ENCODE measurements around the gene ANO10.
"Not testable (repeated sequence)": the region's sequence is repeated elsewhere in the genome, so short reads cannot be mapped to it uniquely, and the experiment has no call there.

Gene ANO10

DNA sequence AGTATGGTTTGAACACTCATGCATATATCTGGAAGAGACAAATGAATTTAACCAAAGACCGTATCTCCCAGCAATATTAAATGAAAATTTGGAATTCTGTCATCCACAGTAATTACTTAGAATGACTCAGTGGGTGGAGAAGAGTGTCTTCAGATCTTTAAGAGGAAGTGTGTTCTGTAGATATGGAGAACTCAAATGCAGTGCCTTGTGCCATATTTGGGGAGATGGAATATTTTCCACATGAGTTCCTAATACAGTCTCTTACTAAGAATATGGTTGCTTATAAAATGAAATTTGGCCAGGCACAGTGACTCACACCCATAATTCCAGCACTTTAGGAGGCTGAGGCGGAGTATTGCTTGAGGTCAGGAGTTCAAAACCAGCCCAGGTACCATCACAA is 40.5 kb downstream of the ANO10 start:
- no peak for DNase-seq (ENCODE audit: low read depth in 2 of 2)

DNA sequence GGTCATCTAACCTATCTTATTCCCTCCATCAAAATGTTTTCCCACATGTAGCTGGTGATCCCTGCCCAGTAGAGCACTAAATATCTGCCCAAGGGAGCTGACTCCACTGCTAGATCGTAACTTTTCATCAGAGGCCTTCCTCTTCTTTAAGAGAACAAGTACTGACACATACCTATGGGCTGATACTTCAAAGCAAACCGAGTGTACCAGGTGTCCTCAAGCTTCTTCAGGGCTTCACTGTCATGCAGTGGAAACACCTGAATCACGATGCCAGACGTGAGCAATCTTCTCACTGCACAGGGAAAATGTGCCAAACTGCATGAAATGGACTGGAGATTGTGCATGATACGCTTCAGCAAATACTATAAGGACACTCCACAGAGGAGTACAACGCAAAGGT is 41.6 kb downstream of the ANO10 start:
- DNase-seq (ENCODE audit: low read depth in 2 of 2), result no peak

DNA sequence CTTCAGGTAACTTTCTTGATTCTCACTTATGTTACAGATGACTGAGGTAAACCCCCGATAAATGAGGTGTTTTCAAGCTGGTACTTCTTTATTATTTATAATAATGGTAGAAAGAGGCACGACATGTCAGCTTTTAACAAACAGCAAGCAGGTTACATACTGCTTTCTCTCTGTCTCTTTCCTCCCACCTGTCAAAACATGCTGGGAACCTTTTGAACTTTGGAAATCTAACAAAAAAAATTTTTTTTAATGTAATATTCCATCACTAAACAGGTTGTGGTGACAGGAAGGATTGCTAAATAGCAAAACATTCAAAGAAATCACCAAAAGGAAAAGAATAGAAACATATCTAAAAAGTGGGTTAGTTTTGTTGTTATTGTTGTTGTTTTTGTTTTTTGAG is 48.2 kb downstream of the ANO10 start:
- DNase-seq (ENCODE audit: low read depth in 2 of 2), result no peak

DNA sequence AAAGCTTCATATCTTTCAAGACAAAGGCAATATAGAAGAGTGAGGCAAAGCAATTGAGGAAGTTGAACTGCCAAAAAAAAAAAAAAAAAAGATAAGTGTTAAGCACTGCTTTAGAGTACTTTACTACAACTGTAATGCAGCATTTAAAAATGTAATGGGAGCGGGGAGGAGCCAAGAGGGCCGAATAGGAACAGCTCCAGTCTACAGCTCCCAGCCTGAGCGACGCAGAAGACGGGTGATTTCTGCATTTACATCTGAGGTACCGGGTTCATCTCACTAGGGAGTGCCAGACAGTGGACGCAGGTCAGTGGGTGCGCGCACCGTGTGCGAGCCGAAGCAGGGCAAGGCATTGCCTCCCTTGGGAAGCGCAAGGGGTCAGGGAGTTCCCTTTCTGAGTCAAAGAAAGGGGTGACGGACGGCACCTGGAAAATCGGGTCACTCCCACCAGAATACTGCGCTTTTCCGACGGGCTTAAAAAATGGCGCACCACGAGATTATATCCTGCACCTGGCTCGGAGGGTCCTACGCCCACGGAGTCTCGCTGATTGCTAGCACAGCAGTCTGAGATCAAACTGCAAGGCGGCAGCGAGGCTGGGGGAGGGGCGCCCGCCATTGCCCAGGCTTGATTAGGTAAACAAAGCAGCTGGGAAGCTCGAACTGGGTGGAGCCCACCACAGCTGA is 56.0 kb downstream of the ANO10 start:
- DNase-seq (ENCODE audit: low read depth in 2 of 2), result not testable (repeated sequence)

DNA sequence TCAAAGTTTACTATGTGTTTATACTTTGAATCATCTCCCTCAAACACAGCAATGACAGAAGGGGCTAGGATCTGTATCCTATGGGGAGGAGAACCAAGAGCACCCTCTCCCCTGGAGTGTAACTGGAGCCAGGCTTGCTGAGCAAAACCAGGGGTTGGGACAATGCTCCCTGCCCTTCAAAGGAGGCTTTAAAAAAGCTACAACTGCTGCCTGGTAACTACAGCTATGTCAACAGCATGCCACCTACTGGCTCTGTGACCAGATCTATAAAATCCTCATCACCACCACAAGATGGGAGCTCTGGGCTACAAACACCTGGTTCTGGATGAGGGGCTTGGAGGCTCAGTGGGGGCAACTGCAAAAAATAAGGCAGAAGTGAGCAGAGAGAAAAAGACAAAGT is 61.9 kb downstream of the ANO10 start:
- no peak for DNase-seq (ENCODE audit: low read depth in 2 of 2)

DNA sequence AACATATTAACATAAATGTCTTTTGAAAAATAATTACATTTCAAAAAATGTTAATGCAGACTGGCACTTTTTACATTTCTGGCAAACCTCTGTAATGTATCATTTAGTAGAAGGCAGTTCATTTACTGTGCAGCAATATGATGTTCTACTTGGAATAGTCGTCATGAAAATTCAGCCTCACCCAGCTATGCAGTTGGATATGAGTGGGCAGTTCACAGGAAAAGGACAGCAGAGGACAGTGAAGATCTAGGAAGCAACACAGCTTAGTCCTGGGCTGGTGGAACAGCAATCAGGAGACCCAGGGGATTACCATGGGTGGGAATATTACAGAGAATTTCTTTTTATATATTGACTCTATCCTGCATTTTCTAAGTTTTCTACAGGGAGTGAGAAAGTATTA is 63.6 kb downstream of the ANO10 start:
- DNase-seq (ENCODE audit: low read depth in 2 of 2), result no peak

DNA sequence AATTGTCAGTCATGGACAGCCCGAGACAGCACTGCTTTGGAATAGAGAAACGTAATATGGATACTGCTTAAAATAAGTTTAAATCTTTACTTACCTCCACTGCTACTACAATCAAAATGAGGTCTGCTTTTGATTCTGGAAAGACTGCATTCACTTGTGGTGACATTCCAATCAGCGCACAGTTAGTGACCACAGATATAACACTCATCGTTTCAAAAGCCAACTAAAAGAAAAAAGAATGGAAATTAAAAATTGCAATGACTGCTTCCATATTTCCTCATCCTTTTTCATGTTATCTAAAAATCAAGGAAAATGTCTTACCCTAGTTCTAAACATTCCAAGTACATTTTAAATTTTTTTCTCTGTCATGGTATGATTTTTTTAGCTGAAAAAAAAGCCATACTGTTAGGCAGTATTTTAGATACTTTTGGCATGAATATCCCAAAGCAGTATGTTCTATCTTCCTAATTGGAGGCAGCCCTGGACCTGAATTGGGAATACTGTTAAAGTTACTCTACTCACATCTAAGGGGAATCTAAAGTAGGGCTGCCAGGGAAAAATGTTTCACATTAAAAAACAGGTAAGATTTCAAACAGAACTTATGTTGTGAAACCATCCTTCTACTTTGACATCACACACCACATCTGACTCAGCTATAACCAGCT is 72.1 kb downstream of the ANO10 start:
- DNase-seq (ENCODE audit: low read depth in 2 of 2), result no peak

DNA sequence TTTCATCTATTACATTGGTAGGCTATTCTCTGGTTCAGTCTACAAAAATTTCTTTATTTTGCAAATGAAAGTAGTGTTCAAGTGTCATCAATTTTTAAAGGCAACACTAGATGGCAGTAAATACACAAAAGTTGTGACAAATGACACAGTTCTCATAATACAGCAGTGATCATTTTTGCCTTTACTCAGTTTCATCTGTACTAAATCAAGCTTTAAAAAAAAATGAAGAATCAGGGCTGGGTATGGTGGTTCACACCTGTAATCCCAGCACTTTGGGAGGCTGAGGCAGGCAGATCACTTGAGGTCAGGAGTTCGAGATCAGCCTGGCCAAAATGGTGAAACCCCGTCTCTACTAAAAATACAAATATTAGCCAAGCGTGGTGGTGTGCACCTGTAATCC is 77.5 kb downstream of the ANO10 start:
- not testable (repeated sequence) for DNase-seq (ENCODE audit: low read depth in 2 of 2)

DNA sequence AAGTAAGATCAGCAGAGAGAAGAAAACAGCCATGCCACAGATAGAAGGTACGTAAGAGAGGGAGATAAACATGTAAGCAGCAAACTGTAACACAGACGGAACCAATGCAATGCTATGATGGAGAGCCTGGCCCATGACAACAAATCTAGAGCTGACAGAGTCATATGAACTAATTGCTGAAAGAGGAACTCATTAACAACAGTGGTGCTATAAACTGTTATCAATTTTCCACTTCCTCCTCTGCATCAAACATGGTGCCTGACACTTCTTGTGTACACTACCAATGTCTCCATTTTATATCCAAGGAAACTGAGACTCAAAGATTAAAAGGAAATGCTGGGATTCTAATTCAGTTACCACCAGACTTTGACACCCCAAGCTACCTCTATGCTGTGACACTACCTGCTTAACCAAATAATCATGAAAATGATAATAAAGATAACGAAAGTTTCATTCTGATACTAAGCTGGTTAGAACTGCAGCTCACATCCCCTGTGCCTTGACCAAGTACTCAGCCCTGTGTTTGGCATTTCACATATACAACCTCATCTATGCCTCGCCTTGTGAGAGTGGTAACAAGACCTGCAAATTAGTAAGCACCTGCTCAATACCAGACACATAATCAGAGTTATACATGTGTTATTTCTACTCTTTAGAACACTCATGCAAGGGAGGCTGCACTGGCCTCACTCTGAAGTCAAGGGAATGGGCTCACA is 79.3 kb downstream of the ANO10 start:
- DNase-seq (ENCODE audit: low read depth in 2 of 2), result no peak

DNA sequence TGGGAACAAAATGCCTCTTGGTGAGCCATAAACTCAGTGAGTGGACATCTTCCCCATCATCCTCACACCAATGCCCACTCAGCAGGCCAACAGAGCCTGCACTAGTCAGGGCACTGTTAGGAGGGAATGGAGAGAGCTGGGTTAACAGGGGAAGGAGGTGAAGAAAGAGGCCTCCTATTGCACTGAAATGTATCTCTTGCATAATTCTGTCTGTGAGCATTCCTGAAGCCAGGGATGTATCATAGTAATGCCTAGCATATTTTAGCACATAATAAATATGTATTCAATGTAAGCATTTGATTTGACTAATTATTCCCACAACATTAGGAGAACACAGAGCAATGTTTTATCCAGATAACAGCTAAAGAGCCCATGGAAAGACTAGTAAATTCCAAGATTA is 81.2 kb downstream of the ANO10 start:
- no peak for DNase-seq (ENCODE audit: low read depth in 2 of 2)

DNA sequence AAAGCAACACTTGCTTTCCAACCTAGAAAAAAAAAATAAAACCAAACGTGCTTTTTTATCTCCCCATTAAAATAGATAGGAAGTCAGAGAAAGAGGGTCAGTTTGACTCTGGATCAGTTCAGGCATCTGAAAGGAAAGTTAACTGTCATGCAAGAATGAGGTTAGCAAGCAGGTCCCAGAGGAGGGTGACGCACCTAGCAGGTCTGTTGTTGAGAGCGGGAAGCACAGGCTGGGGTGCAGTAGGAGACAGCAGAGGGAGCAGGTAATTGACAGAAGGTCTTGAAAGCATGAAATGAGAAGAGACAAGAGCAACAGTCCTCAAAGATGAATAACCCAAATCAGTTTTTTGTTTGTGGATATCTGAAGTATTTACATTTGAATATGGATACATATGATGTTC is 82.5 kb downstream of the ANO10 start:
- no peak for DNase-seq (ENCODE audit: low read depth in 2 of 2)

DNA sequence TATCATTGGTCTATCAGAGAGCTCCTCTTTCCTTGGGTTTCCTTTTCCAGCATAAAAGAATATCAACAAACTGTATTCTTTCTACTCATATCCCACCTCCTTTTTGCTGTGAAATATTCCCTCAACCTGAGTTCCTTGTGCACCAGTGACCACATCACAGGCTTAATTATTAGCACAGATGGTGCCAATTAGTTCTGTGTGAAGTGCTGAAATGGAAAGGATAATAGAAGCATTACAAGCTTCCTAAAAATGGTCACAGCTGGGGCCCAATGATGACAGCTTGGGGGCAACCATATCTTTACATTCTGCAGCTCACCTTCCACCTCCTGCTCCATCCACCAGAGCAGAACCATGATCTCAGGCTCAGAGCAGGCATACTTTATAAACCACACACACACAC is 84.6 kb downstream of the ANO10 start:
- no peak for DNase-seq (ENCODE audit: low read depth in 2 of 2)

DNA sequence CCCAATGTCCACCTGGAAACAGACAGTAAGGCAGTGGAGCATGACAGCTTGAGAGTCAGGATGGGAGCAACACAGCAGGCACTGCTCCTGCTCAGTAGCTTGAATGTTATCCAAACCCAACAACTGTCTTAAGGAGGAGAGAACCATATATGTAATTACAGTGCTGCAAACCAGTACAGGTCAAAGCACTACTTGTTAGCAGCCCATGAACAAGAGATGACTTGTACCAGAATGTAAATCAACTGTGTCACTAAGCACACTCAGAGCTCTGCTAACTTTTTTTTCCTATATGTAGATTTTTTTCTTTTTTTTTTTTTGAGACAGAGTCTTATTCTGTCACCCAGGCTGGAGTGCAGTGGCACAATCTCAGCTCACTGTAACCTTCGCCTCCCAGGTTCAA is 87.1 kb downstream of the ANO10 start:
- DNase-seq (ENCODE audit: low read depth in 2 of 2), result no peak

DNA sequence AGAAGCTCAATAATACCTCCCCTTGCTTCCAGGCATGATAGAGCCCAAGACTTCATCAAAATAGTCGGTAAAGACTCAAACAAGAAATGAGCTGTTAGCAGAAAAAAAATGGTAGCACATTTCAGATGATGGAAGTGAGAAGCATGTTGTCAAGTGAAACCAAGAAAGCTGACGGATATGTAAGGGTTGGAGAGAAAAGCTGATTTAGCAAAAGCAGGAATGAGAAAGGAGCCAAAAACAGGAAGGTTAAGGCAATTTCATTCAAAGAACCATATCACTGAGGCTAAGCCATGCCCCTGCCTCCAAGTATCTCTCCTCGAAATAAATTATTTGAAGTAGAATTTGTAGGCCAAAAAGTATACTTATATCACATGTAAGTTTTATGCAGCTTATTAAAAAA is 88.8 kb downstream of the ANO10 start:
- no peak for DNase-seq (ENCODE audit: low read depth in 2 of 2)

DNA sequence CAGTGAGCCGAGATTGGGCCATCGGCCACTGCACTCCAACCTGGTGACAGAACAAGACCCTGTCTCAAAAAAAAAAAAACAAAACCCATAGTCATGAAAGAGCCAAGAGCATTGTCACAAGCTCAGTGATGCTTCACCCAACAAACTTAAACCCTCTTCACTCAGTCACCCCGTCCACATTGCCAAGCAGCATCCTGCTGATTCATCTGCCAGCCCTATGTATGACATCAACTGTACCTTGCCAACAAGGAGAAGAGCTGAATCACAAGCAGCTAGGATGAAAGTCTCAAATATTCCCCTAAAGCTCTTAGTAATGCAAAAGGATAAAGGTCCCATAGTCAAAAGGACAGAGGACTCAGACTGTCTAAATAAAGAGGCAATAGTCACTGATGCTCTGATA is 90.0 kb downstream of the ANO10 start:
- no peak for DNase-seq (ENCODE audit: low read depth in 2 of 2)

DNA sequence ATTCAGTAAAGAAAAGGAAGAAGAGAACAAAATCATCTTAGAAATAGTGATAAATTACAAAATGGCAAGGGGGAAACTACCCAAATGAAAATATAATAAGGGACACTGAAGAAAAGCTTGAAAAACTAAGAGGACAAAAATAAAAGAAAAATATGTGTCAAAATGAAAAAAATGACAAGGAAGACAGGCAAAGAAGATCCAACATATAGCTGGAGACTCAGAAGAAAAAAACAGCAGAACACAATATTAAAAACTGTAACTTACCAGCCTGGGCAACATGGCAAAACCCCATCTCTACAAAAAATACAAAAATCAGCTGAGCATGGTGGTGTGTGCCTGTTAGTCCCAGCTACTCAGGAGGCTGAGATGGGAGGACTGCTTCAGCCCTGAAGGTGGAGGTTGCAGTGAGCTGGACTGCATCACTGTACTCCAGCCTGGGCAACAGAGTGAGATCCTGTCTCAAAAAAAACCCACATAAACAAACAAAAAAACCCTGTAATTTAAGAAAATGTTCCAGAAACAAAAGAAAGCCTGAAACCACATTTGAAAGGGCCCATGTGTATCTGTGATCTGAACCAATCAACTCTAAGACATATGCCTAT is 93.2 kb downstream of the ANO10 start:
- no peak for DNase-seq (ENCODE audit: low read depth in 2 of 2)

DNA sequence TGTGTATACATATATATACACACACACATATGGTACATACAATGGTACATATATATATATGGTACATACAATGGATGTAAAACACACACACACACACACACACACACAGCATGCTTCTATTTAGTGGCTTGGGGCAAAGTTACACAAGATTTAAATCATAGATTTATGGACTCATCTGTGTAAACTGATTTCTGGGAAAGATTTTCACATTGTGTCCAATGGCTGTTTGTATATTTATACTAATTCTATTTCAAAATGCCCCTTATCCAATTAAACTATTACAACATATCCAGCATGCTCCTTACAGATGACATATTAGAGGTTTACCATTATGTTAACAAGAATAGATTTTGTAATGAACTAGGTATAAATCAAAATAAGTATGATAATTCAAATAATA is 94.9 kb downstream of the ANO10 start:
- no peak for DNase-seq (ENCODE audit: low read depth in 2 of 2)

DNA sequence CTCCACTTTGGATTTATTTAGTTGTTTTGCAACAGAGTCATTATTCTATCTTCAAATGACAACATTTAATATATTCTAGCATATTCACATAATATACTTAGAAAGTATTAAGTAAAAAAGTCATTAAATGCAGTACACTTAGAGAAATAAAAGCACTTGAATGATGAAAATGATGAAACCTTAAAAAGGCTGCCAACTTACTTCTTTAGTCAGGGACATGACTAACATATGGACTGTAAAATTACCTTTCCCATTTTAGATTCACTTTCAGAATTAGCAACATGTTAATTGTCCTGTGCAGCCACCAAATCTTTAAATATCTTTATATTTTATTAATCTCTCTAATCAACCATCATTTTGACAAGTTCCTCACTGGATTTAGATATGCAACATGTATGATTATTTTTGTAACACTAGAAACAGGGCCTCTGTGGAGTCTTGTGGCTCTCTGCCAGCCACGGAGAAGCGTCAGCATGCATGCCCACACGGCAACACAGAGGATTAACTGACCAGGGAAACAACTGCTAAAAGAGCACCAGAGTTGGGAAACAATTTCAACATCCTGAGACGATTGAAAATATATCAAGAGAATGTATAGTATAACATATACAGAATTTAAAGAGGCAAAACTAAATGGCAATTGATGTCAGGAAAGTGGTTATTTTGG is 95.7 kb downstream of the ANO10 start:
- DNase-seq (ENCODE audit: low read depth in 2 of 2), result no peak

DNA sequence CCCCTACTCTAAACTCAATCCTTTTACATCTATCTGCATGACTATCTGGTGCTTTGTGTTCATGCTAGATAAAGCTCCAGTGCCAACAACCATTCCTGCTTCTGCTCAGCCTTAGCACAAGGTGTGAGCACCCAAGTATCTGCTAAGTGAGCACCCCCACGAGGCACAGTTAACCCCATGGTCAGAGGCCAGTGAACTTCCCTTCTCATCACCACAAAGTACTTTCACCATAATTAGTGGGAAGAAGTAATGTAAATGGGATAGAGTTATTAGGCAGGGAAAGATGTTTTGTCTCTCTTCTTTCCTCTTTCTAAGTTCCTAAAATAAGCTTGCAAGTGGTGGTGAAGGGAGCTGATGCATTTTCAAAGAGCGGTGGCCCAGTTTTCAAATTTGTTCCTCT is 96.4 kb downstream of the ANO10 start:
- DNase-seq (ENCODE audit: low read depth in 2 of 2), result no peak

DNA sequence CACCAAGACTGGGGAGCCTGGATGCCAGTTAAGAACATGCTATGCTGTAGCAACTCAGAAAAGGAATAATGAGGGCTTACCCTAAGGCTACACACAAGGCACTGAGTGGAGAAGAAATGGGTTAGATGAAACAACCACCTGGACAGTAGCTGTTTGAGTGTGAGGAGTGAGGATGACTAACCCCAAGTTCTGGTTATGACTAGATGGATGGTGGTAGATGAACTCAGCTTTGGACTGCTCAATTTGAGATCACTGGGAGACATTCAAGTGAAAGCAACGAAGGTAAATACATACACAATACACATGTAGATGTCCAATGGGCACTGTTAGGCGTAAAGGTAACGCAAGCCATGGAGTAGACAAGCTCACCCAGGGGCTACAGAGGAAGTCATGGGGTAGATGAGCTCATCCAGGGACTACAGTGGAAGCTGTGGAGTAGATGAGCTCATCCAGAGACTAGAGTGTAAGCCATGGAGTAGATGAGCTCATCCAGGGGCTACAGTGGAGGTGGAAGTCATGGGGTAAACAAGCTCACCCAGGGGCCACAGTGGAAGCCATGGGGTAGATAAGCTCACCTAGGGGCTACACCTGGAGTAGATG is 98.3 kb downstream of the ANO10 start:
- no peak for DNase-seq (ENCODE audit: low read depth in 2 of 2)

DNA sequence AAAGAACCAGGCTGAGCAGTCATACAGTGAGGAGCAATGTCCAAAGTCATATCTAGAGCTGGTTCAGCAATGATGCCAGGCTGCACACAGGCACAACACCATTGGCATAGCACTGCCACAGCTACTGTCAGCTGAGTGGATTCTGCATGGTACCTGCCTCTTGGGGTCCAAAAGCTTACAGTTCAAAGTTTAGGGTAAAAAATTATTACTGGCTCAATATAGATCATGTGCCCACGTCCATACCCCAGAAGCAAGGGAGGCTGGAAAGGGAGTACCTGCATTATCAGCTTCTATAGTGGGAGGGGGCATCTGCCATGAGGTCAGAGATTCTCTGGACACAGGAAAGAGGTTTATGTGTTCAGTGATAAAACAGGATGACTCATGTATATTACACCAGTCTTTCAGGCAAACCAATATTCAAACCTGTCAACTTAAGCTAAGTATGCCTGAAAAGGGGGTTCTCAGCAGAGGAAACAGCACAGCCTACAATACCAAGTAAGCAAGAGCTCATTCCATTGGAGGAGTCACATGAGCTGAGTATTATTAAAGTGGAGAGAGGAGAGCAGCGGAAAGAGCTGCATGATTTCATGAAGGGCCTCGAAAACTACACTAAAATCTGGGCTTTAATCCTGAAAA is 99.0 kb downstream of the ANO10 start:
- DNase-seq (ENCODE audit: low read depth in 2 of 2), result no peak

All from stimulated activated CD8-positive, alpha-beta memory T cell treated with anti-CD3 and anti-CD28 coated beads, Interleukin-15, amount 100 ng/mL, for 4 hours (primary cell).